HCT116 (cell line): ENCODE results near the gene TUBB1. TPM values are rescaled to one million over a fixed set of nuclear protein-coding genes. Genes with fewer than 3 reads are reported as not detected.

Experiments
- ATAC-seq: fragments of 200-7000 bp; cut with Tn5 transposase; 2 replicates; pipeline ENCODE4 v1.9.1; 2020; ENCODE audit warnings: mild to moderate bottlenecking, moderate library complexity
- BruUV-seq: library from RNA; stranded (reverse); fragments of 400-500 nt; replicated peaks from 2 replicates; lab custom pipeline; 2021; lab: Mats Ljungman, UMichigan
- CTCF ChIA-PET: fragments of 300-600 bp; sonication (Branson Sonifier 250); formaldehyde crosslinking; loops from one replicate; lab custom pipeline; 2021; ENCODE audit warnings: antibody characterized with exemption; lab: Charles Lee
- POLR2A ChIA-PET: fragments of 300-600, 350-600 bp; sonication (Branson Sonifier 250); formaldehyde crosslinking; loops from one replicate; lab custom pipeline; 2021; ENCODE audit warnings: antibody characterized with exemption; lab: Charles Lee
- RAD21 ChIA-PET, 2 experiments: fragments of 300-600 bp; sonication (Branson Sonifier 250); formaldehyde crosslinking; loops; one replicate each; lab custom pipeline; 2023; ENCODE audit warnings: low total read pairs in 2 of 2; ENCODE audit not compliant: uncharacterized antibody in 2 of 2, unreplicated experiment in 2 of 2, low non-redundant PET in 1 of 2; lab: Charles Lee
- DNase-seq: peaks from one replicate; pipeline ENCODE4 v3.0.0-alpha.2; 2010; ENCODE audit warnings: low read depth, low spot score
- H2AFZ ChIP-seq: fragments of 200-600 bp; shearing (Covaris generic), sonication (generic); 2 replicates; pipeline ENCODE4 v1.6.1; 2017; ENCODE audit warnings: low read depth, mixed run types, mixed read lengths, antibody characterized with exemption, low read length; ENCODE audit not compliant: poor library complexity, severe bottlenecking
- H3K27ac ChIP-seq: 2 replicates; pipeline ENCODE4 v1.5.1; 2012; ENCODE audit warnings: low read depth, low read length
- H3K27me3 ChIP-seq: fragments of 200-600 bp; sonication (generic); 2 replicates; pipeline ENCODE4 v1.6.1; 2016; ENCODE audit warnings: mixed run types, low read length, mixed read lengths; ENCODE audit not compliant: insufficient read depth
- H3K36me3 ChIP-seq, 2 experiments: fragments of 200-500 bp in 1 of 2; fragments of 200-600 bp in 1 of 2; sonication (Bioruptor generic) in 1 of 2; sonication (generic) in 1 of 2; 2 replicates each; pipeline versions ENCODE4 v1.5.1 to v1.6.1; 2014 to 2016; ENCODE audit warnings: low read length in 2 of 2, inconsistent platforms in 1 of 2, mixed read lengths in 1 of 2, mixed run types in 1 of 2; ENCODE audit not compliant: insufficient read depth in 2 of 2, control insufficient read depth in 1 of 2
- H3K4me1 ChIP-seq, 2 experiments: fragments of 200-600 bp in 1 of 2; sonication (generic) in 1 of 2; 2 replicates each; pipeline versions ENCODE4 v1.5.1 to v1.6.1; 2012 to 2017; ENCODE audit warnings: low read length in 2 of 2, inconsistent platforms in 1 of 2, mild to moderate bottlenecking in 1 of 2, mixed read lengths in 1 of 2, mixed run types in 1 of 2, moderate library complexity in 1 of 2; ENCODE audit not compliant: insufficient read depth in 2 of 2, control insufficient read depth in 1 of 2
- H3K4me2 ChIP-seq: fragments of 200-600 bp; sonication (generic); 2 replicates; pipeline ENCODE4 v1.6.1; 2017; ENCODE audit warnings: mixed run types, low read length, mixed read lengths
- H3K4me3 ChIP-seq, 2 experiments: fragments of 200-600 bp in 1 of 2; sonication (generic) in 1 of 2; replicated peaks in 1 of 2; 2 replicates each; pipeline ENCODE4 v1.5.1; 2011 to 2016; ENCODE audit warnings: low read length in 2 of 2, control low read depth in 1 of 2, low read depth in 1 of 2, mild to moderate bottlenecking in 1 of 2, mixed read lengths in 1 of 2, mixed run types in 1 of 2
- H3K79me2 ChIP-seq: fragments of 200-600 bp; sonication (generic); 2 replicates; pipeline ENCODE4 v1.6.1; 2017; ENCODE audit warnings: mild to moderate bottlenecking, mixed run types, low read length, moderate library complexity, mixed read lengths; ENCODE audit not compliant: insufficient read depth
- H3K9ac ChIP-seq: fragments of 200-600 bp; sonication (generic); 2 replicates; pipeline ENCODE4 v1.6.1; 2016; ENCODE audit warnings: low read length, mixed read lengths
- H3K9me2 ChIP-seq: fragments of 200-600 bp; sonication (generic), shearing (Covaris generic); 2 replicates; pipeline ENCODE4 v1.6.1; 2017; ENCODE audit warnings: mixed run types, mild to moderate bottlenecking, moderate library complexity; ENCODE audit not compliant: insufficient read depth
- H3K9me3 ChIP-seq, 2 experiments: fragments of 200-500 bp in 1 of 2; fragments of 200-600 bp in 1 of 2; sonication (Bioruptor generic) in 1 of 2; sonication (generic) in 1 of 2; 2 replicates each; pipeline ENCODE4 v1.6.1; 2014 to 2017; ENCODE audit warnings: low read length in 2 of 2, mixed read lengths in 2 of 2, inconsistent platforms in 1 of 2, low read depth in 1 of 2, mild to moderate bottlenecking in 1 of 2, mixed run types in 1 of 2, moderate library complexity in 1 of 2; ENCODE audit not compliant: control insufficient read depth in 1 of 2, insufficient read depth in 1 of 2
- H4K20me1 ChIP-seq: fragments of 200-600 bp; sonication (generic), shearing (Covaris generic); 2 replicates; pipeline ENCODE4 v1.6.1; 2017; ENCODE audit warnings: mixed run types, mild to moderate bottlenecking, moderate library complexity; ENCODE audit not compliant: insufficient read depth
- ATF3 ChIP-seq: IDR thresholded peaks from 2 replicates; pipeline ENCODE4 v1.6.1; 2012
- CBX3 ChIP-seq: IDR thresholded peaks from 2 replicates; pipeline ENCODE4 v1.6.1; 2012; ENCODE audit warnings: low read depth
- CEBPB ChIP-seq: IDR thresholded peaks from 2 replicates; pipeline ENCODE4 v1.6.1; 2012; ENCODE audit warnings: low read depth
- CTCF ChIP-seq, 3 experiments: fragments of 200-600 bp in 1 of 3; sonication (generic) in 1 of 3; IDR thresholded peaks in 2 of 3; conservative IDR thresholded peaks in 1 of 3; 2 replicates each; pipeline ENCODE4 v1.5.1; 2012 to 2017; ENCODE audit warnings: low read depth in 2 of 3, low read length in 2 of 3, antibody characterized with exemption in 1 of 3, borderline replicate concordance in 1 of 3, control low read depth in 1 of 3, mild to moderate bottlenecking in 1 of 3, mixed read lengths in 1 of 3, mixed run types in 1 of 3, moderate library complexity in 1 of 3; ENCODE audit not compliant: insufficient read depth in 1 of 3
- EGR1 ChIP-seq: IDR thresholded peaks from 2 replicates; pipeline ENCODE4 v1.6.1; 2012; ENCODE audit warnings: low read depth
- ELF1 ChIP-seq: IDR thresholded peaks from 2 replicates; pipeline ENCODE4 v1.6.1; 2012; ENCODE audit warnings: low read depth, borderline replicate concordance
- EZH2phosphoT487 ChIP-seq: fragments of 200-600 bp; IDR thresholded peaks from 2 replicates; pipeline ENCODE4 v1.6.1; 2018; ENCODE audit warnings: antibody characterized with exemption, borderline replicate concordance
- FOSL1 ChIP-seq: IDR thresholded peaks from 2 replicates; pipeline ENCODE4 v1.6.1; 2012; ENCODE audit warnings: low read depth
- RAD21 ChIP-seq: IDR thresholded peaks from 2 replicates; pipeline ENCODE4 v1.6.1; 2012; ENCODE audit warnings: low read depth, mild to moderate bottlenecking
- SRF ChIP-seq: IDR thresholded peaks from 2 replicates; pipeline ENCODE4 v1.6.1; 2012; ENCODE audit warnings: low read depth
- TCF7L2 ChIP-seq: IDR thresholded peaks from 2 replicates; pipeline ENCODE4 v1.7.0; 2011; ENCODE audit warnings: borderline replicate concordance, inconsistent platforms; ENCODE audit not compliant: insufficient read depth, insufficient read length; ENCODE audit errors: extremely low read depth
- ZFX ChIP-seq: fragments of 450-650 bp; IDR thresholded peaks from 2 replicates; pipeline ENCODE4 v1.6.1; 2017
- ZNF274 ChIP-seq: fragments of 200-500 bp; sonication (Bioruptor generic); IDR thresholded peaks from 2 replicates; pipeline ENCODE4 v1.6.1; 2014; ENCODE audit warnings: mild to moderate bottlenecking, low read depth, low read length, inconsistent platforms
- intact Hi-C: fragments of 100-400 bp; cut with micrococcal nuclease; formaldehyde crosslinking; loops from 2 replicates; pipeline ENCODE4 v1.10.0; 2022
- total RNA-seq: library from RNA; stranded (reverse); gene quantifications from one replicate; pipeline ENCODE4 v1.2.1, GENCODE V29; 2021; ENCODE audit not compliant: unreplicated experiment

The TUBB1 gene
- total RNA-seq, 1 experiment from 2014 or later, result not detected

- RAD21 ChIA-PET, result no interaction called here
- intact Hi-C loops, result no loop called here
- CTCF ChIA-PET, result no interaction called here
- Histone ChIP-seq H3K9me2 (no peaks in the 10 kb centered on the region), H3K27me3 (no peaks in the 10 kb centered on the region), H3K36me3 (no peaks in the 10 kb centered on the region), H3K79me2 (no peaks in the 10 kb centered on the region), H3K4me2 (no peak overlapping the region), H3K4me1 (peaks cover 0 to 2% of the 10 kb centered on the region in 2 experiments; a peak in 2 of 4 replicates), H3K9ac (no peak overlapping the region), H2AFZ (no peak overlapping the region), H3K27ac (no peak overlapping the region), H4K20me1 (no peaks in the 10 kb centered on the region), H3K9me3 (0 out of 4 replicates have a peak, but pooled peaks cover 0 to 5% of the 10 kb centered on the region in 2 experiments), H3K4me3 (no peak overlapping the region)
- ATAC-seq (no peak), DNase-seq (no peak)
- no peak for TF ChIP-seq EGR1
- TF ChIP-seq SRF, result no peak
- no peak for TF ChIP-seq RAD21
- no peak for TF ChIP-seq CTCF (IDR thresholded peaks at IDR 0.05 in 2 of 3, conservative IDR thresholded peaks at IDR 0.05 in 1 of 3; ENCODE audit: borderline replicate concordance in 1 of 3, insufficient read depth in 1 of 3, low read depth in 2 of 3, low read length in 2 of 3)
- TF ChIP-seq CEBPB, result no peak
- no peak for TF ChIP-seq ZNF274
- no peak for TF ChIP-seq CBX3
- no peak for TF ChIP-seq TCF7L2
- no peak for TF ChIP-seq ATF3
- TF ChIP-seq ELF1, result no peak
- no peak for TF ChIP-seq ZFX
- TF ChIP-seq FOSL1, result no peak
- no peak for TF ChIP-seq EZH2phosphoT487
- no TSS peak for BruUV-seq
- POLR2A ChIA-PET, result no interaction called here
These were observed 43.9 kb upstream of the TUBB1 start for GRCh38 chr20:58975353-58975752.
